NCI-H2107 treated with DMSO at 0.1 percent for 48 hours (cell line): ENCODE results near the gene KAT2A.

Source experiments
- DNase-seq: peaks from one replicate; lab custom pipeline; 2025; ENCODE audit not compliant: unreplicated experiment; lab: John Stamatoyannopoulos, UW

The KAT2A gene

DNA sequence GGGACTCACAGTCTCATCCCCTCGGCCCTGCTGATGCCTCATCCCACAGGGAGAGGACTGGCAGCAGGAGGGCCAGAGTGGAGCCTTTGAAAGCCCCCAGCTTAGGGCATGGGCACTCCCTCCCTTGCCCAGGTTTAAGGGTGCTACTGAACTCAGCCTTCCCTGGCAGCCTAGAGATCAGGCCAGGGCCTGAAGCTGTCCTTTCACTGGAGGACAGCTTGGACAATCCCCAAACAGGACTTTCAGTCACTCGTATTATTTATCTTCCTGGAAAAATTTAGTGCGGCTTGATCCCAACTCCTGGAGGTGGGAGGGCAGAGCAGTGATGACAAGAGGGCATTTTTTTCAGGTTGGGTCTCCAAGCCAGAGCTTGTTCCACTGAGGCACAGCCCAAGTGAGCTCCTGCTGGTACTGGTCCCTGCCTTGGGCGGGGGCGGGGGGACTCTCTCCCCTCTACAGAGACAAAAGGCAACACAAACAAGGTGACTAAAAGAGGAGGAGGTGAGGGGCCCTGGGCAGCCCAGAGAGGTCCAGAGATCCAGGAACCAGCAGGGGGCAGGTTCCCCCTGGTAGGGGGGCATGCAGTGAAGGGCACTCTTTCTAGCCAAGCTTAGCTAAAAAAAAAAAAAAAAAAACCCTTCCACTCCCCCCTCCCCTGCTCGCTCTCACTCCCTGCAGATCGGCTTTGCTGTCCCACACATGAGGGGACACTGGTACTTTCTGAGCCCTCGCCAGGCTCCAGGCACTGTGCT lies 24.6 kb downstream of the KAT2A start:
- DNase-seq = no peak

DNA sequence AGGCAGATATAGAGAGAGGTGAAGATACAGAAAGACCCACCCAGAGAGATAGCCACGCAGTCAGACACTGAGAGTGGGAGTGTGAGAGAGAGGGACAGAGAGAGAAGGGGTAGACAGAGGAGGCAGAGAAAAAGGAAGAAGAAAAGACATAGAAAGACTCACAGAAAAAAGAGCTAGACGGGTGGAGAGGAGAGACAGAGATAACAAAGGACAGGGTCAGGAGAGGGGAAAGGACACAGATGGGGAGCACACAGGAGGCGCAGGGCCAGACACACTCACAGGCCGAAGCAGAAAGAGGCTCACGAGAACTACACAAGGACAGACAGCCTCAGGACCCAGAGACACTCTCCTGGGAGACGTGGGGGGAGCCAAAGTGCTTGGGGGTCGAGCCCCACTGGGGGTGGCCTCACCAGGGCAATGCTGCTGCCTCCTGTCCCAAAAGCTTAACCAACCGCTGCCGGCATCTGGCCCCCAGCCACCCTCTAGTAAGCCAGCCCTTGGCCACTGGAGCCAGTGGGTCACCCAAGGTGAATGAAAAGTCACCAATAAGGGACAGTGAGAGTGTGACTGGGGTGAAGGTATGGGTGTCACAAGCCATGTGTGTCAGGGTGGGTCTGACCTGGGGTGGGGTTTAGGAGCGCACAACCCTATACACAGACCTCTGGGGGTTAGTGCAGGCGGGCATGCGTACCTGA lies 26.6 kb downstream of the KAT2A start:
- no peak for DNase-seq

DNA sequence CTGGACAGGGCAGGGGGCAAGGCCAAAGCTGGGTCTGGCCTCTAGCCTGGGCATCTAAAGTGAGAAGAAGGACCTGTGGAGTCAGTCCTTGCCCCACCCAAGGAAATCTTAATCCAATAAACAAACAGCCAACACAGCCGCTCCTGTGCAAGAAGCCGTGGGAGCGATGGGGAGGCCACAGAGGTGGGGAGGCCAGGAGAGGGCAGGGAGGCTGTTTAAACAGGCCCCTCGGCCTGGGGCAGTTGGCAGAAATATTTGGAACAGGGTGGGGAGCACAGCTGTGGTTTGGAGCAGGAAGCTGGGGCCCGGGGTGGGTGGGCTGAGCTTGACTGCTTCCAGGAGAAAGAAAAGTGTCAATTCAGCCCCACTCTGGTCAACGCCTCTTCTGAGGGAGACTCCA lies 28.2 kb downstream of the KAT2A start:
- no peak for DNase-seq

DNA sequence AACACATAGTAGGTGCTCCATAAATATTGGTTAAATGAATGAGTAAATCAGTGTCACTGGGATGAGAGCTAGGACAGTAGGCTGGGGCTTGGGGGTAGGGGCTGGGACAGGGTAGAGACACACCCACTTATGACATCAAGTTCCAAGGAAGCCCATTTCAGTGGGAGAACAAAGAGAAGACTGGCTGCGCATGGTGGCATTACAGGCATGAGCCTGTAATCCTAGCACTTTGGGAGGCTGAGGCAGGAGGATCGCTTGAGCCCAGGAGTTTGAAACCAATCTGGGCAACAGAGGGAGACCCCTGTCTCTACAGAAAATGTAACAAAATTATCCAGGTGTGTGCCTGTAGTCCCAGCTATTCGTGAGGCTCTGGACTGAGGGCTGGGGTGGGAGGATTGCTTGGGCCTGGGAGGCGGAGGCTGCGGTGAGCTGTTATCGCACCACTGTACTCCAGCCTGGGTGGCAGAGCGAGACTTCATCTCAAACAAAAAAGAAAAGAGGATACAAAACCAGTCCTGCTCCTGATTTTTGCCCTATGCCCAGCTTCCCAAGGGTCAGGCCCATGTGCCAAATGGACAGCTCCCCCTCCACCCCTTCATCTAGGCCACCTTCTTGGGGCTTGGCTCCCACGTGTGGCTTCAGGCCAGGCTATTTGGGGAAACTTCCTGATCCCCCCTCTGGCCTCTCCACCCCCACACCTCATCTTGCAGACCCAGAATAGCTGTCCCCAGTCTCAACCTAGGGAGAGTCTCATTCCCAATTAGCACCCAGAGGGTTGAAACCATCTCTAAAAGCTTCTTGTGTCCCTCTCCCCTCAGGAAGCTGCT lies 30.0 kb downstream of the KAT2A start:
- no peak for DNase-seq

DNA sequence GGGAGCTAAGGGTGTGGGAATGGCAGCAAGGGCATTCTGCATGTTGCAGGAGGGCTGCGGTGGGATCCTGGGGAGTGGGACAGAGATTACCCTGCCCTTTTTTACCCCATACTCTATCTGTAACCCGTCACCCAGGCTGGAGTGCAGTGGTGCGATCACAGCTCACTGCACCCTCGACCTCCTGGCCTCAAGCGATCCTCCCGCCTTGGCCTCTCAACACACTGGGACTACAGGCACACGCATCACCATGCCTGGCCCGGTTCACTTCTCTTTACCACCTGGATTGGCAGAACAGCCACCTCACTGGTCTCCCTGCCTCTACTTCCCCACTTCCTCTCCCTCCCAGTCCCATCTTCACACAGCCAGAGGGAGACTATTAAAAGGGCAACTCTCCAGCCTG lies 32.4 kb downstream of the KAT2A start:
- no peak for DNase-seq

DNA sequence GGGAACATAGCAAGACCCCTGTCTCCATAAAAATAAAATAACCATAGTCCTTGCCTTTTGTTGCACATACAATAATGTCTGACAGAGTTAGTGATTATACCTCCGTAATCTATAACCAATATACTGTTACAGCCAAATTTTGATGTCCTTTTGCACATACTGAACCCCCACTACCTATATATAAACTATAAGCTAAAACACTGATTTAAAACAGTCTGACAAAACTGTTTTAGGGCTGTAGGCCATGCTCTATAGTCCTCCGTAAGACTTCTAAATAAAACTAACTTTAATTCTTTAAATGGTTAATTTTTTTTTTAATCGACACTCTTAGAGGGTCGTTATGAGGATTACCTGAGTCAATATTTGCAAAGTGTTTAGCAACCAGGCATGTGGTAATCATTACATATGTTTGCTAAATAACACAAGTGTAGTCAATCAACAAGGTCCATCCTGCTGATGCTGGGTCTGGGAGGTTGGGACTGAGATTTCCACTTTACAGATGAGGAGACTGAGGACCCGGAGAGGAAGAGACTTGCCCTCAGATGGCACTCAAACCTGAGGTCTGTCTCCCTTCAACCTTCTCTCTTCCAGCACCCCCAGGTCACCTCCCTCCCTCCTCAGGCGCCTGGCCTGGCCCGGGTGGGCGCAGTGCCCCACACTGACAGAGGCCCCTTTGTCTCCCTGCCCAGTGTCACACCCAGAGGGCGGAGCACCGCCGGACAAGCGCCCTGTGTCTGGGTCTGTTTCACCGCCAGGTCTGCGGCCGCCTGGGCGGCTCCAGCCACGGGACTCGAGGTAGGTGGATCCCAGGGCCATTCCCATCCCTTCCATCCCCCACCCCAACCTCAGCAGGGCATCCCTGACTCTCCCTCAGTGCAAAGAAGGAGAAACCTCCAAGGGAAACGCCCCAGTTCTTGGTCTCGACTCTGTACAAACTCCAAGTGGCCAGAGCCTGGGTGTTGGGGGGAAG lies 33.1 kb downstream of the KAT2A start:
- no peak for DNase-seq

DNA sequence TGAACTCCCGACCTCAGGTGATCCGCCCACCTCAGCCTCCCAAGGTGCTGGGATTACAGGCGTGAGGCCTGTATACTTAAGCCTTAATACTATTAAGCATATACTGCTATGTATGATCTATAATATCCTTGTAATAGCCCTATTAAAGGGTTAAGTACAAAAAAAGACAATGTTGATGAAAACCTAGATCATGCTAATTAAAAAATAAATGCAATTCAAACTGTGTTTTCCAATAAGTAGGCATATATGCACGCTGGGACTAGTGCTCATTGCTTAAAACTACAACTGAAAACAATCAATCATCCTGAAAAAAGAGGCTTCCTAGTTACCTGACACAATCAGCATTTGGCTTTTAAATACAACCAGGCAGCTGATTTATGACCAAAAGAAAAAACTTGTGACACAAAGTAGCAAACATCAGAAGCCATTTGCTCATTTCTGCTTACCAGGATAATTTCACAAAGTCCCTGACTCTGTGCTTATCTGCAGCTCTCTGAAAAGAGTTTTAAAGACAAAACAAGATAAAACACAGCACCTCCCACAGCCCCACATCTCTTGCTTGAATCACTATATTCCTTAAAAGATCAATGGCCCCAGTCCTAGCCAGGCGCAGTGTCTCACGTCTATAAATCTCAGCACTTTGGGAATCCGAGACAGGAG lies 34.0 kb downstream of the KAT2A start:
- no peak for DNase-seq

DNA sequence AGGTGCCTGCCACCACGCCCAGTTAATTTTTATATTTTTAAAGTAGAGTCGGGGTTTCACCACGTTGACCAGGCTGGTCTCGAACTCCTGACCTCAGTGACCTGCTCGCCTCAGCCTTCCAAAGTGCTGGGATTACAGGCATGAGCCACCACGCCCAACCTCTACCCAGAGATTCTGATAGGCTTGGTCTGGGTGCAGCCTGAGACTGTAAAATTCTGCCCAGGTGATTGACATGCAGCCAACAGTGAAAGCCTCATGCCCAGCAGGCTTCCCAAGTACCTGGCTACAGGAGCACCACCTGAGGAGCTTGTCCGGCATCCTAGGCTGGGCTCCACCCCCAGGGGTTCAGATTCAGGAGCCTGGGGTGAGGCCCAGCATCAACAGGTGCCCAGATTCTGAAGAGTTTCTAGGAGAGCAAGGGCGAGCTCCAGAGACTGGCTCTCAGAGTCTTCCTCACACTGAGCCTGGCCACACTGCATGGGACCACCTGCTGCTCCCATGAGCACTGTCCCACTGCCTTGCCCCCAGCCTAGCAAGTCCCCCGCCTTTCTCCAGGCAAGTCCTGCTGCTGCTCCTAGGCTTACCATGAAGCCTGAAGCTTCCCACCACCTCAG lies 39.5 kb downstream of the KAT2A start:
- no peak for DNase-seq

DNA sequence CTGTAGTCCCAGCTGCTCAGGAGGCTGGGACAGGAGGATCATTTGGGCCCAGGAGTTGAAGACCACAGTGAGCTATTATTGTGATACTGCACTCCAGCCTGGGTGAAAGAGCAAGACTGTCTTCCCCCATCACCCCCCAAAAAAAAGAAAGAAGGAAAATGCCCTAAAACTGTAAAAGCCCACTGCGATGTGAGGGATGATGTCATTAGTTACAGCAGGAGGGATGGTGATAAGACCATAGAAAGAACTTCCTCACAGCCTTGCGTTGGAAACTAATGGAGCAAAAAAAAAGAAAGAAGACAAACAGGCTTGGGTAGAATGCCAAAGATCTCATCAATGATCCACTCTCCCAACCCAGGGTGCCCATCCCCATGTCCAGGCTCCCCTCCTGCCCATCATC lies 41.6 kb downstream of the KAT2A start:
- DNase-seq = no peak

DNA sequence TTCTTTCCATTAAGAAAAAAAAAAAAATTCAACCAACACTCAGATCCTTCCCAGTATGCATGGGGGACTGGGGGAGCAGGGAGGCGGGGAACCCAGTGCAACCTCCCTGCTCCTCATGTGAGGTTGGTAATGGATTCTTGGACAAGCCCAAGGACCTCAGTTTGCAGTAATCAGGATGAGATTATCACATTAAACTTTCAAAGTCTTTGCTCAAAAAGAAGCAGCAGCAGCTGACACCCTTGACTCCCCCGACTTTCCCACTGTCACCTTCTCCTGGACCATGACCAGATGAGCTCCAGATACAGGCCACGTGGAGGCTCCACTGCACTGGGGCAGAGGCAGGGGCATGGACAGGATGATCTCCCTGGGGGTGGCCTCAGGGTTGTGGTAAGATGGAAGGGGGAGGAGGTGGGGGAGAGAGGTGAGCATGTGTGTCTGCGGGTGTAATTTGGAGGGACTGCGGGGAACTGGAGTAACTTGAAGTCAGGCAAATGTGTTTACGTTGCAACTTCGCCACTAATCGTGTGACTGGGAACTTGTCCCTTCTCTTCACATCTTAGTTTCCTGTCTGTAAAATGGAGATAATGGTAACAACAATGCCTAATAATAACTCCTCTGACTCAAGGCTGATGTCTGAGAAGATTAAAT lies 42.6 kb downstream of the KAT2A start:
- no peak for DNase-seq

DNA sequence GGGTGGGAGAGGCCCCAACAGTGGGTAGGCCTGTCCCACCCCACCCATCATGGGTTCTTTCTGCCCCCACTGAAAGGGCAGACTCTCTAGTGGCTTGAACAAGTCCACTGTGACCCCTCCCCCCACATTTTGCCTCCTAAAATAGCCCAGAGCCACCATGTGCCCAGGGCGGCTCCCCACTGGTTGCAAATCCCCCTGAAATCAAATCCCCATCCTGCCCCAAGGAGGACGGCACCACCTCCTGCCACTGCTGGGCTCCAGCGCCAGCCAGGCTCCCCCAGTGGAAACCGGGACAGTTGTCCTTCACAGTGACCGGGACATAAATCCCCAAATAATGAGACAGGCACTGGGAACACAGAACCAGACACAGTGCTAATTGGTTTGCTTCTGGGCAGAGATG lies 43.4 kb downstream of the KAT2A start:
- DNase-seq = no peak

DNA sequence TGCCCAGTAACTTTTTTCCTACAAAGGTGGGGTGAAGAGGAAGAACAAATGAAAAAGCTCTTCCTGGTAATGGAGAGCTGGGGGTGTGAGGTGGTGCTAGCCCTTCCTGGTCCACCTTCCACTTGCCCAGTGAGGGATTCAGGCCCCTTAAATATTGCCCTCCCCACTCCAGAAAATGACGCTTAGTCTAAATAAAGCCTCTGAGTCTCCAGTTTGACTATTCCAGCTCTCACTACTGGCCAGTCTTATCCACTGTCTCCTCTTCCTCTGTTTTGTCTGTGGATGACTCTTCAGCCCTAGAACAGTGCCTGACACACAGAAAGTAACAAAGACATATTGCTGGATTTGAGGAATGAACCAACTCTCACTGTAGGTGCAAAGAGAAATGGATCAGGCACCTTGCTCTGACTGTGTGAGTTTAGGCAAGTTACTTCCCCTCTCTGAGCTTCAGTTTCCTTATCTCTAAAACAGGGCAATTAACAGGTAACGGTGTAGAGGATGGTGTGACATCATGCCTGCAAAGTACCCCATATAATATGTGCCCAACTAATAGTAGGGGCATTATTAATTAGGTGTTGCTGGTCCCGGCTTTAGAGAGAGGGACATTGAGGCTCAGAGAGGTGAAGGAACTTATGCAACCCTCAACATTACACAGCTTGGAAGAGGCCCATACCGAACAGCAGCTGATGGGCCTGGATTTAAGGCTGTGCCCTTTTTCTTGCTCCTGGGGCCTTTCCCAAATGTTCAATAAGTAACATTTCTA lies 44.2 kb downstream of the KAT2A start:
- DNase-seq = no peak

DNA sequence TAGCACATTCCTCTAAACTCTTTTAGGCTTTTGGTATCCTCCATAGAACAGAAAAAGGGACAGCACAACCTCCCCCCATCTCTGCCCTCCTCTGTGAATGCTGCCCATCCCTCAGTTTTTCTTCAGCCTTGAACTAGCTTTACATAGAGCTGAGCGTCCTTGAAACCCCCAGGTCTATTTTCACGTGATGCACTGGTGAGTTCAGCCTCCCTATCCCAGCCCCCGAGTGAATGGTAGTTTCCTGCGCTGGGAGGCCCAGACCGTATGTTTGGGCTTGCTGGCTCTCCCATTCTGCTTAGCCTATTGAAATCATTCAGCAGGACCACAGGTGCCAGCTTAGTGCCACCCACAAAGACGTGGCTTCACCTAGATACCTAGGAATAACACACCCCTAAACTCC lies 45.4 kb downstream of the KAT2A start:
- no peak for DNase-seq

DNA sequence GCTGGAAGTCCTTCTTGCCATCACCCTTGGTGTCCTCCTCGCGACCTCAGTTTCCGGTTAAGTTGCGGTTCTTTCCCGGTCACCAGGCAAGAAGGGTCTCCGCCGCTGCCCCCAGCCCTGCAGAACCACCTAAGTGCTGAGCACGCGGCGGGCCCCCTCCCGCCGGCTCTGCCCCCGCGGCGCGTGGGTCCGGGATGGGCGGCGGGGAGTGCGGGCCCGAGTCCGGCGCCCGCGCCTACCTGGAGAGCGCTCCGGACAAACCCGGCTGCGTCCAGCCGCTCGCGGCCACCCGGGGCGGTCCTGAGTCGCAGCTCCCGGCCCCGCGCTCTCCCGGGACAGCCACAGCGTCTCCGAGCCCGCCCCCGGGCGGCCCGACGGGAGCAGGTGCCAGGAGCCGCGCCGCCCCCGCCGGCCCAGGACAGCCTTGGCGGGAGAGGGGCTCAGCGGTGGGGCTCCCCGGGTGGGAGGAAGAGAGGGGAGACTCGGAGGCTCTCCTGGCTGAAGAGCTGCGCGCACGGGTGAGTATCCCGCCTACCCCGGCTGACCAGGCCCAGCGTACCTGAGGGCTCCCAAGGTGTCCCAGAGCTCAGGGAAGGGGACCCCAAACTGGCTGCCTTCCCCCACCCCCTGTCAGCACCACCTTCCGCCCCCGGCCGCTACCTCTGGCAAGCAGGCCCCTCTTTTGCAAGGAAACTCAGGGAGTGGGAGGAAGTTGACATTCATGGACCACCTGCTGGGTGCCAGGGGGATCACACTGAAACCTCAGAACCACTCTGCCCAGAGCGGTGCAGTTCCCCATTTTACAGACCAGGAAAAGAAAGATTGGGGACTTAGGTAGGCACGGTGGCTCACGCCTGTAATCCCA lies 48.6 kb downstream of the KAT2A start:
- DNase-seq = no peak

DNA sequence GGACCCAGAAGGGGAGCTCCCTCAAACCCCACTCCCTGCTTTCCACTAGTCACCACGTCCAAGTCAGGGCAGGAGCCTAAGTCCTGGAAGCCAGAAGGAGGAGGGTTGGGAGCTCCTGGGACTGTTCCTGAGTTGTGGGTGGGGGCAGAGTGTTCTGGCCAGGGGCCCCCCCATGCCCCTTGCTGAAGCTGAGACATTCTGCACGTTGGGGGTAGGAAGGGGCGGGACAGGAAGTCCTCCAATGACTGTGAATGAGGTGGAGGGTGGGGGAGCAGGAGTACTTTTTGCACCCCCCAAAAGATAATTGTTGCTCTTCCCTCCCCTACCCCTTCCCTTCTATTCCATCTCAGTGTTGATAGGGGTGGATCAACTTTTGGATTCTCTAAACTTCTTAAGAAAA lies 49.4 kb downstream of the KAT2A start:
- no peak for DNase-seq

DNA sequence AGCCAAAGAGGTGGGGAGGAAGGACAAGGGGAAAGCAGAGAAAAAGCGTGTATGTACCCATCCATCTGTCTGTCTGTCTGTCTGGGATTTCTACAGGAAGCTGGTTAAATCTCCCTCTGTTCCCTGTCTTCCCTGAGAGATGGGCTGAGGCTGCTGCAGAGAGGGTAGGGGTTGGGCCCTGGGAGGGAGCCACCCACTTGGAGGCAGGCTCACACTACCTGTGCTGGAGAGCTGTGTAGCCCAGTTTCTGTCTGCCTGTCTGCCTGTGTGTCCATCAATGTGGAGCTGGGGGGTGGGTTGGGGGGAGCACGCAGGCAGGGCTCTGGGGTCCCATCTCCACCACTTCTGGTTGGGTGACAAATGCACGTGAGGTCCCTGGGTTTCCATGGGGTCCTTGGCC lies 52.2 kb downstream of the KAT2A start:
- DNase-seq = no peak

DNA sequence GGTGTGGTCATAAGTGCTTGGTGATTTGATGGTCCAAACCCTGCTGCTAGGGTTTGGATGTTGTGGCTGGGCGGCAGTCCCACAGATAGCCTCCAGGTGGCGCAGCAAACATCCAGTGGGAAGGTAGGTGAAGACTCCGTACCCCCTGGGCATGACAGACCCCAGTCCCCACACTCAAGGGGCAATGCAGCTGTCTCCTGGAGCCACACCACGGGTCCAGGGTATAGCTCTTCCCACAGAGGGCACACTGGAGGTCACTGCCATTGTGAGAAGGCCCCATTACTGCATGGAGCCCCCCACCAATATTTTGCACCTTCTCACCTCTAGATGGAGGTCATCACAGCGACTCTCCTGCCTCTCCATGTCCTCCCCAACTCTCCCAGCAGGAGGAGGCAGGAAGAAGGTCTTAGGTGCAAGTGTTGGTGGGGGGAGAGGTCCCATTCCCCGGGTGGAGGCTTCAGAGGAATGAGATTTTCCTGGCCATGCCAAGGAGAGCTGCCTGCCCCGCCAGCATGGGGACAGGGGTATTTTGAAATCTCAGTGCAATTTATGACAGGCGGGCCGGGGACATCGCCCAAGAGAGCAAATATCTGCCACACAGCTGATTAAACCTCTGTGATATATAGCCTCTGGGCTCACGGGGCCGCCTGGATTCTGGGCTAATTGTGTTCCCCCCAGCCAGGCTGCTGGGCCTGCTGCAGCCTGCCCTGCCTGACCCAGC lies 53.6 kb downstream of the KAT2A start:
- DNase-seq = no peak
